ENCODE results near the gene PRSS57.

The PRSS57 gene

GRCh38 chr19:644363-644762 lies 50.9 kb downstream of the PRSS57 start:
- no peak overlapping the region for H3K9ac ChIP-seq (ENCODE audit: low read length in 5 of 5)
- H3K27me3 ChIP-seq (ENCODE audit: control insufficient read depth in 5 of 5, insufficient read depth in 4 of 5, low read length in 5 of 5), result no peaks in the 10 kb centered on the region
- H3K36me3 ChIP-seq (ENCODE audit: control insufficient read depth in 5 of 5, insufficient read depth in 5 of 5, low read length in 5 of 5), result peaks cover 0 to 40% (median 31%) of the 10 kb centered on the region in 5 donors
- H3K9me3 ChIP-seq (ENCODE audit: control insufficient read depth in 5 of 5, low read length in 5 of 5), result no peaks in the 10 kb centered on the region
- no peak overlapping the region for H3K27ac ChIP-seq (ENCODE audit: low read depth, low read length)
- peaks cover 0 to 5% (median 3%) of the 10 kb centered on the region in 5 donors for H3K4me1 ChIP-seq (ENCODE audit: control insufficient read depth in 5 of 5, insufficient read depth in 5 of 5, low read length in 5 of 5)
- no peak overlapping the region for H3K4me3 ChIP-seq (ENCODE audit: low read depth in 1 of 5, low read length in 5 of 5)

- H3K36me3 ChIP-seq (ENCODE audit: control insufficient read depth in 5 of 5, insufficient read depth in 5 of 5, low read length in 5 of 5), result peaks cover 0 to 36% (median 27%) of the 10 kb centered on the region in 5 donors
- H3K27ac ChIP-seq (ENCODE audit: low read depth, low read length), result no peak overlapping the region
- no peaks in the 10 kb centered on the region for H3K27me3 ChIP-seq (ENCODE audit: control insufficient read depth in 5 of 5, insufficient read depth in 4 of 5, low read length in 5 of 5)
- no peak overlapping the region for H3K9ac ChIP-seq (ENCODE audit: low read length in 5 of 5)
- peaks cover 0 to 11% (median 9%) of the 10 kb centered on the region in 5 donors for H3K4me1 ChIP-seq (ENCODE audit: control insufficient read depth in 5 of 5, insufficient read depth in 5 of 5, low read length in 5 of 5)
- no peak overlapping the region for H3K4me3 ChIP-seq (ENCODE audit: low read depth in 1 of 5, low read length in 5 of 5)
- no peaks in the 10 kb centered on the region for H3K9me3 ChIP-seq (ENCODE audit: control insufficient read depth in 5 of 5, low read length in 5 of 5)
Observed at GRCh38 chr19:643736-644135, 51.5 kb downstream of the PRSS57 start.

- Histone ChIP-seq H3K4me3 (ENCODE audit: low read depth in 1 of 5, low read length in 5 of 5) (no peak overlapping the region), H3K27ac (ENCODE audit: low read depth, low read length) (no peak overlapping the region), H3K9ac (ENCODE audit: low read length in 5 of 5) (no peak overlapping the region), H3K4me1 (ENCODE audit: control insufficient read depth in 5 of 5, insufficient read depth in 5 of 5, low read length in 5 of 5) (peaks cover 0 to 15% (median 10%) of the 10 kb centered on the region in 5 donors), H3K27me3 (ENCODE audit: control insufficient read depth in 5 of 5, insufficient read depth in 4 of 5, low read length in 5 of 5) (no peaks in the 10 kb centered on the region), H3K36me3 (ENCODE audit: control insufficient read depth in 5 of 5, insufficient read depth in 5 of 5, low read length in 5 of 5) (peaks cover 0 to 31% (median 23%) of the 10 kb centered on the region in 5 donors), H3K9me3 (ENCODE audit: control insufficient read depth in 5 of 5, low read length in 5 of 5) (no peaks in the 10 kb centered on the region)
Observed at GRCh38 chr19:642767-643727, 52.2 kb downstream of the PRSS57 start.

GRCh38 chr19:641702-642101 lies 53.5 kb downstream of the PRSS57 start:
- Histone ChIP-seq H3K27me3 (ENCODE audit: control insufficient read depth in 5 of 5, insufficient read depth in 4 of 5, low read length in 5 of 5) (no peaks in the 10 kb centered on the region), H3K4me1 (ENCODE audit: control insufficient read depth in 5 of 5, insufficient read depth in 5 of 5, low read length in 5 of 5) (peaks cover 0 to 15% (median 10%) of the 10 kb centered on the region in 5 donors), H3K4me3 (ENCODE audit: low read depth in 1 of 5, low read length in 5 of 5) (no peak overlapping the region), H3K36me3 (ENCODE audit: control insufficient read depth in 5 of 5, insufficient read depth in 5 of 5, low read length in 5 of 5) (peaks cover 0 to 18% (median 10%) of the 10 kb centered on the region in 5 donors), H3K27ac (ENCODE audit: low read depth, low read length) (no peak overlapping the region), H3K9ac (ENCODE audit: low read length in 5 of 5) (no peak overlapping the region), H3K9me3 (ENCODE audit: control insufficient read depth in 5 of 5, low read length in 5 of 5) (no peaks in the 10 kb centered on the region)

- Histone ChIP-seq H3K4me1 (ENCODE audit: control insufficient read depth in 5 of 5, insufficient read depth in 5 of 5, low read length in 5 of 5) (peaks cover 0 to 15% (median 10%) of the 10 kb centered on the region in 5 donors), H3K27me3 (ENCODE audit: control insufficient read depth in 5 of 5, insufficient read depth in 4 of 5, low read length in 5 of 5) (no peaks in the 10 kb centered on the region), H3K4me3 (ENCODE audit: low read depth in 1 of 5, low read length in 5 of 5) (no peak overlapping the region), H3K27ac (ENCODE audit: low read depth, low read length) (no peak overlapping the region), H3K9ac (ENCODE audit: low read length in 5 of 5) (no peak overlapping the region), H3K9me3 (ENCODE audit: control insufficient read depth in 5 of 5, low read length in 5 of 5) (no peaks in the 10 kb centered on the region), H3K36me3 (ENCODE audit: control insufficient read depth in 5 of 5, insufficient read depth in 5 of 5, low read length in 5 of 5) (peaks cover 0 to 8% (median 3%) of the 10 kb centered on the region in 5 donors)
Observed at GRCh38 chr19:640606-641189, 54.6 kb downstream of the PRSS57 start.

GRCh38 chr19:640161-640558 lies 55.1 kb downstream of the PRSS57 start:
- Histone ChIP-seq H3K4me1 (ENCODE audit: control insufficient read depth in 5 of 5, insufficient read depth in 5 of 5, low read length in 5 of 5) (peaks cover 0 to 15% (median 10%) of the 10 kb centered on the region in 5 donors), H3K9me3 (ENCODE audit: control insufficient read depth in 5 of 5, low read length in 5 of 5) (no peaks in the 10 kb centered on the region), H3K27ac (ENCODE audit: low read depth, low read length) (no peak overlapping the region), H3K9ac (ENCODE audit: low read length in 5 of 5) (no peak overlapping the region), H3K27me3 (ENCODE audit: control insufficient read depth in 5 of 5, insufficient read depth in 4 of 5, low read length in 5 of 5) (no peaks in the 10 kb centered on the region), H3K4me3 (ENCODE audit: low read depth in 1 of 5, low read length in 5 of 5) (peak overlapping the region in 4 of 5 donors; percentile 22 to 59 (median 36)), H3K36me3 (ENCODE audit: control insufficient read depth in 5 of 5, insufficient read depth in 5 of 5, low read length in 5 of 5) (peaks cover 0 to 6% (median 3%) of the 10 kb centered on the region in 5 donors)

GRCh38 chr19:639253-640160 lies 55.7 kb downstream of the PRSS57 start, which contains the start of gene FGF22:
TSS of gene FGF22 (plus strand) at chr19:639879. CDS start at chr19:639926, 47 bp downstream.
- H3K27me3 ChIP-seq (ENCODE audit: control insufficient read depth in 5 of 5, insufficient read depth in 4 of 5, low read length in 5 of 5), result no peaks in the 10 kb centered on the region
- H3K9me3 ChIP-seq (ENCODE audit: control insufficient read depth in 5 of 5, low read length in 5 of 5), result no peaks in the 10 kb centered on the region
- peak within 1 kb of the TSS in 1 of 5 donors; percentile 59 for H3K9ac ChIP-seq (ENCODE audit: low read length in 5 of 5)
- H3K4me3 ChIP-seq (ENCODE audit: low read depth in 1 of 5, low read length in 5 of 5), result peak within 1 kb of the TSS; percentile 22 to 69 (median 55)
- H3K4me1 ChIP-seq (ENCODE audit: control insufficient read depth in 5 of 5, insufficient read depth in 5 of 5, low read length in 5 of 5), result peaks cover 0 to 15% (median 10%) of the 10 kb centered on the region in 5 donors
- peaks cover 0 to 2% (median 0%) of the 10 kb centered on the region in 5 donors for H3K36me3 ChIP-seq (ENCODE audit: control insufficient read depth in 5 of 5, insufficient read depth in 5 of 5, low read length in 5 of 5)
- no peak within 1 kb of the TSS for H3K27ac ChIP-seq (ENCODE audit: low read depth, low read length)

GRCh38 chr19:638906-639252 lies 56.4 kb downstream of the PRSS57 start:
- Histone ChIP-seq H3K4me3 (ENCODE audit: low read depth in 1 of 5, low read length in 5 of 5) (peak overlapping the region in 4 of 5 donors; percentile 54 to 69 (median 62)), H3K9me3 (ENCODE audit: control insufficient read depth in 5 of 5, low read length in 5 of 5) (no peaks in the 10 kb centered on the region), H3K27me3 (ENCODE audit: control insufficient read depth in 5 of 5, insufficient read depth in 4 of 5, low read length in 5 of 5) (no peaks in the 10 kb centered on the region), H3K4me1 (ENCODE audit: control insufficient read depth in 5 of 5, insufficient read depth in 5 of 5, low read length in 5 of 5) (peaks cover 0 to 20% (median 16%) of the 10 kb centered on the region in 5 donors), H3K36me3 (ENCODE audit: control insufficient read depth in 5 of 5, insufficient read depth in 5 of 5, low read length in 5 of 5) (peaks cover 0 to under 1% (median 0%) of the 10 kb centered on the region in 5 donors), H3K9ac (ENCODE audit: low read length in 5 of 5) (peak overlapping the region in 1 of 5 donors; percentile 59), H3K27ac (ENCODE audit: low read depth, low read length) (no peak overlapping the region)
